ENCODE results near the gene CYP2C8. TPM values are rescaled to one million over a fixed set of nuclear protein-coding genes. Genes with fewer than 3 reads are reported as not detected.

The CYP2C8 gene
- polyA plus RNA-seq, 1 experiment = not detected

DNA sequence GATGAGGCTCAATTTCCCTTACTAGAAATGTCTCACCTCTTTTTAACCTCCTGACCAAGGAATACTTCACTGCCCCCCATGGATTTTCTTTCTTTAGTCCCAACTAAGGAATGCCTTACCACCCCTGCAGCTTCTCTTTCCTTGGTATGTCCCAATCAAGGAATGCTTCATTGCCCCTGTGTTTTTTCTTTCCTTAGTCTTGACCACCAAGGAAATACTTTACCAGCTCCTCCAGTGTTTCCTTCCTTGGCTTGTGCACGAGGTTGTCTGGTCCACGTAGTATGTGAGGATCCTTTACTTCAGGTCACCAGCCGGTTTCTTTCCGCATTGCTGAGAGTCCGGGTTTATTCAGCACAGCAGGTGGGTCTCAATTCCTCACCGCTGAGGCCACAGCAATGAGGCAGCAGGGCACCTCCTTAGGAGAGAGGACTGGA, 71.5 kb downstream of the CYP2C8 start:
- Histone ChIP-seq H3K4me3 (ENCODE audit: low read depth, low read length) (no peak overlapping the region), H3K36me3 (ENCODE audit: control insufficient read depth, insufficient read depth, low read length) (no peaks in the 10 kb centered on the region), H3K27me3 (ENCODE audit: control insufficient read depth, insufficient read depth, low read length) (no peaks in the 10 kb centered on the region)
- TF ChIP-seq, protein P1, sequence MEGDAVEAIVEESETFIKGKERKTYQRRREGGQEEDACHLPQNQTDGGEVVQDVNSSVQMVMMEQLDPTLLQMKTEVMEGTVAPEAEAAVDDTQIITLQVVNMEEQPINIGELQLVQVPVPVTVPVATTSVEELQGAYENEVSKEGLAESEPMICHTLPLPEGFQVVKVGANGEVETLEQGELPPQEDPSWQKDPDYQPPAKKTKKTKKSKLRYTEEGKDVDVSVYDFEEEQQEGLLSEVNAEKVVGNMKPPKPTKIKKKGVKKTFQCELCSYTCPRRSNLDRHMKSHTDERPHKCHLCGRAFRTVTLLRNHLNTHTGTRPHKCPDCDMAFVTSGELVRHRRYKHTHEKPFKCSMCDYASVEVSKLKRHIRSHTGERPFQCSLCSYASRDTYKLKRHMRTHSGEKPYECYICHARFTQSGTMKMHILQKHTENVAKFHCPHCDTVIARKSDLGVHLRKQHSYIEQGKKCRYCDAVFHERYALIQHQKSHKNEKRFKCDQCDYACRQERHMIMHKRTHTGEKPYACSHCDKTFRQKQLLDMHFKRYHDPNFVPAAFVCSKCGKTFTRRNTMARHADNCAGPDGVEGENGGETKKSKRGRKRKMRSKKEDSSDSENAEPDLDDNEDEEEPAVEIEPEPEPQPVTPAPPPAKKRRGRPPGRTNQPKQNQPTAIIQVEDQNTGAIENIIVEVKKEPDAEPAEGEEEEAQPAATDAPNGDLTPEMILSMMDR (IDR thresholded peaks at IDR 0.05; ENCODE audit: insufficient read depth, low read depth, low read length) = no peak
- DNase-seq (ENCODE audit: low read depth) = no peak
- POLR2A ChIA-PET = no interaction called here
- CTCF ChIA-PET = no interaction called here

DNA sequence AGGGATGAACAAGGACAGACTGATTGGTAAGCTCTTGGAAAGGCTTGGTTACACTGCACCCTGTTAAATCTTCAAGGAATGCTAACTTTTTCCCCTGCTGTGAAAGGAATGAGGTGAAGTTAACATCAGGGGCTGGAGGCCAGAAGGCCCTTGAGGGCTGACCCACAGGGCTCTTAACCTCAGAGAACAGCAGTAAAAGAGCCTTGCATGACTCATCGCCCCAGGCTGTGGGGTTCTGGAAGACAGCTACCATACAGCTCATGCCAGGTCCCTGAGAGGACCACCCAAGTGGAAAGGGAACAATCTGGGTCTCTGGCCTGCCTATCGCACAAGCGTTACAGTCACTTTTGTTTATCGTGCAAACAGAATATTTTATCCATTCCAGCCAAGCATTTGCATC, 76.5 kb downstream of the CYP2C8 start:
- ChIA-PET CTCF (no interaction called here), POLR2A (no interaction called here)
- Histone ChIP-seq H3K27me3 (ENCODE audit: control insufficient read depth, insufficient read depth, low read length) (no peaks in the 10 kb centered on the region), H3K36me3 (ENCODE audit: control insufficient read depth, insufficient read depth, low read length) (no peaks in the 10 kb centered on the region), H3K4me3 (ENCODE audit: low read depth, low read length) (no peak overlapping the region)
- TF ChIP-seq, protein P1 (IDR thresholded peaks at IDR 0.05; ENCODE audit: insufficient read depth, low read depth, low read length) = no peak
- DNase-seq (ENCODE audit: low read depth) = no peak

DNA sequence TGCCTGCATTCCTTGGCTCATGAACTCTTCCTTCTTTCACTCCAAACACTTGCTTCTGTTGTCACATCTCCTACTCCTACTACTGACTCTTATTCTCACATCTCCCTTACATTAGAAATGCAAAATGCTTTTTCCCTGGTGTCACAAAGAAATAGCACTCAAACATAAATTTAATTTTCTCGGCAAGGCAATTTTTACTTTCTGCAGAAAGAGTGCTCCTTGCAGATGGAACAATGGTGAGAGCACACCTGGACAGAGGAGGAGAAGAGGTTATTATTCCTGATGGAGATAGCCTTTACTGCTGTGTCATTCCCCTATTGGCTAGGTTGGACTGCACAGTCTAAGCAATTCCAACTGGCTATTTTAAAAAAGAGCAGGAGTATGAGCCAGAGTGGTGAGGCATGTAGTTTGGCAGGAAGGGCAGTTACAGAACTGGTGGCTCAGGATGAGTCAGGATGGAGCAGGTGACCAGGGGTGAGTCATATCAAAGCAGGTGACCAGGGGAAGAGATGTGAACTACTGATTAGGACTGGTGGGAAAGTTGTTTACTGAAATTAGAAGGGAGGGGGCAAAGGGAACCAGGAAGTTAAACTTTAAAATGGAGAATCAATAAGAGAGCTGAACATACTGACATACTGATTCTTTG, 77.9 kb downstream of the CYP2C8 start:
- Histone ChIP-seq H3K27me3 (ENCODE audit: control insufficient read depth, insufficient read depth, low read length) (no peaks in the 10 kb centered on the region), H3K4me3 (ENCODE audit: low read depth, low read length) (no peak overlapping the region), H3K36me3 (ENCODE audit: control insufficient read depth, insufficient read depth, low read length) (no peaks in the 10 kb centered on the region)
- ChIA-PET CTCF (no interaction called here), POLR2A (no interaction called here)
- TF ChIP-seq, protein P1 (IDR thresholded peaks at IDR 0.05; ENCODE audit: insufficient read depth, low read depth, low read length) = no peak
- no peak for DNase-seq (ENCODE audit: low read depth)

DNA sequence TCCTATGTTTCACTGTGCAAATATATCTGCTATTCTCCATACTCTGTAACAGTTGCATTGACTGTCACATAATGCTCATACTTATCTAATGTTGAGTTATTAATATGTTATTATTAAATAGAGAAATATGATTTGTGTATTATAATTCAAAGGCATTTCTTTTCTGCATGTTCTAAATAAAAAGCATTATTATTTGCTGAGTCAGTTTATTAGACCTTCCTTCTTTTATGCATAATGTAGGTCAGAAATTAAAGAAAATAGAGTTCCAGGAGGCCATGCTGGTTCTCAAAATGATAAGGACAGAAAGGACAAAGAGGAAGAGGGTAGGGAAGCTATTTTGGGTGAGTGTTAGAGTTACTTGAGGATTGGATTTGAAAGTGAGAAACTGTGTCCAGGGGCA, 80.1 kb downstream of the CYP2C8 start:
- no peak for DNase-seq (ENCODE audit: low read depth)
- Histone ChIP-seq H3K4me3 (ENCODE audit: low read depth, low read length) (no peak overlapping the region), H3K36me3 (ENCODE audit: control insufficient read depth, insufficient read depth, low read length) (no peaks in the 10 kb centered on the region), H3K27me3 (ENCODE audit: control insufficient read depth, insufficient read depth, low read length) (no peaks in the 10 kb centered on the region)
- POLR2A ChIA-PET = no interaction called here
- CTCF ChIA-PET = no interaction called here
- TF ChIP-seq, protein P1 (IDR thresholded peaks at IDR 0.05; ENCODE audit: insufficient read depth, low read depth, low read length) = no peak

Small RNA genes within 50 kb of the gene (small RNA-seq; reads per million reads assigned to genes)
- gene CYP2C60P (ENCODE audit: insufficient read length, low read depth, low replicate concordance) = not detected

Other genes starting within 250 kb of the CYP2C8 start
- gene CYP2C9, start 130.8 kb downstream of the CYP2C8 start, polyA plus RNA-seq (2011; rRNA removed) = not detected in 2 replicates
- not detected in 2 replicates for gene ACSM6, start 124.7 kb upstream of the CYP2C8 start, polyA plus RNA-seq (2011; rRNA removed)
- 114 and 141 TPM in 2 replicates for gene PDLIM1, start 221.5 kb upstream of the CYP2C8 start, polyA plus RNA-seq (2011; rRNA removed)